Upper lobe of left lung (tissue), 6 donors: Measurements from ENCODE around the gene MAP7D1. TPM values are rescaled to one million over a fixed set of nuclear protein-coding genes. Genes with fewer than 3 reads are reported as not detected.
A peak's percentile ranks its signal among the peaks of the same experiment; 100 is the strongest.

ENCODE experiments used
- ATAC-seq, 2 donors: fragments of 200-7000 bp; cut with Tn5 transposase; one replicate each; pipeline ENCODE4 v1.9.1; 2022; ENCODE audit warnings: mild to moderate bottlenecking in 2 of 2, moderate library complexity in 2 of 2; ENCODE audit not compliant: low FRiP score in 2 of 2
- DNase-seq, 2 donors: peaks; one replicate each; pipeline ENCODE4 v3.0.0-alpha.2; 2019 to 2020
- H3K27ac ChIP-seq, 4 donors: fragments of 200-600 bp; sonication (generic); one replicate each; pipeline ENCODE4 v1.5.1; 2016 to 2019
- H3K27me3 ChIP-seq, 4 donors: fragments of 200-600 bp; sonication (generic); one replicate each; pipeline ENCODE4 v1.5.1; 2017 to 2019
- H3K36me3 ChIP-seq, 4 donors: fragments of 200-600 bp; sonication (generic); one replicate each; pipeline ENCODE4 v1.5.1; 2016 to 2019
- H3K4me1 ChIP-seq, 4 donors: fragments of 200-600 bp; sonication (generic); one replicate each; pipeline ENCODE4 v1.5.1; 2018 to 2019
- H3K4me3 ChIP-seq, 4 donors: fragments of 200-600 bp; sonication (generic); one replicate each; pipeline ENCODE4 v1.5.1; 2017 to 2019; ENCODE audit warnings: mild to moderate bottlenecking in 2 of 4, moderate library complexity in 1 of 4
- H3K9me3 ChIP-seq, 4 donors: fragments of 200-600 bp; sonication (generic); one replicate each; pipeline ENCODE4 v1.5.1; 2018 to 2019
- EP300 ChIP-seq, 4 donors: sonication (generic); formaldehyde crosslinking; IDR thresholded peaks; one replicate each; pipeline ENCODE4 v1.5.1; 2017; ENCODE audit warnings: antibody characterized with exemption in 4 of 4, control low read depth in 2 of 4
- POLR2A ChIP-seq, 4 donors: fragments of 450-650 bp; IDR thresholded peaks; one replicate each; pipeline ENCODE4 v1.5.1; 2016 to 2017; ENCODE audit warnings: antibody characterized with exemption in 4 of 4, mild to moderate bottlenecking in 2 of 4
- POLR2AphosphoS5 ChIP-seq, 2 donors: sonication (generic); formaldehyde crosslinking; IDR thresholded peaks; one replicate each; pipeline ENCODE4 v1.5.1; 2017; ENCODE audit warnings: antibody characterized with exemption in 2 of 2
- WGBS, 2 donors: methylation state at CpG; one replicate each; pipeline ENCODE4 v1.1.5; 2017 to 2018; 5-methylcytosine and 5-hydroxymethylcytosine counted together
- total RNA-seq, 6 donors: library from RNA; depleted of rRNA in 4 of 6; stranded (reverse); fragments of >200 nt in 4 of 6; gene quantifications; one replicate each; pipeline versions ENCODE4 v1.1.0 to v1.2.1, GENCODE V29; 2016 to 2021
- TF ChIP-seq, protein P1 (sequence below), 6 experiments: fragments of 450-650 bp in 4 of 6; fragments of 200-600 bp in 2 of 6; sonication (generic) in 2 of 6; IDR thresholded peaks; one replicate each; pipeline ENCODE4 v1.5.1; 2016 to 2019; ENCODE audit warnings: antibody characterized with exemption in 6 of 6
- donor health status: DM: no; HTN: no; CAD: no; lungs with moderate emphysema.
- donor health status: DM: no; HTN: yes; CAD: no; lungs with severe emphysema.

MAP7D1 gene
- total RNA-seq, 6 donors from 2014 or later, result 129 to 290 (median 153) TPM

DNA sequence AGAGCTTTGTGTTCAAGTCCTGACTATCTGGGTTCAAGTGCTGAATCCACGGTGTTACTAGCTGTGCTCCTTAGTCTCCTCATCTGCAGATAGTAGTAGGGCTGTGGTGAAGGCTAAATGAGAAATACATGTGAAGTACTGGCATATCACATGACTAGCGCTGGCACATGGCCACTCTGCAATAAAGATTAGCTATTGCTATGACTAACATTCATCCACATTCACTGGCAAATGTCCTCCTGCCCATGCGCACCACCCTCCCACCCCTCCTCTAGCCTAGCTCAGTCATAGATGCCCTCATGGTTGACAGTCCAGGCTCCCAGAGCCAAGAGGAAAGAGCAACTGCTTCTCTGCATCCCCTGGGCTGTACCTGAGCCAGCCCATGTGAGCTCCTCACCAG is 22.5 kb upstream of the MAP7D1 start:
- Histone ChIP-seq H3K27me3 (no peaks in the 10 kb centered on the region), H3K9me3 (no peaks in the 10 kb centered on the region), H3K4me1 (peaks cover 18 to 29% (median 25%) of the 10 kb centered on the region in 4 donors), H3K27ac (no peak overlapping the region), H3K4me3 (no peak overlapping the region), H3K36me3 (peaks cover 5 to 25% (median 21%) of the 10 kb centered on the region in 4 donors)
- ATAC-seq (peak; percentile 42 to 46), DNase-seq (no peak)
- WGBS, 2 donors, result 73 to 81% methylated on average over 3 of the region's 3 CpGs
- TF ChIP-seq, protein P1, sequence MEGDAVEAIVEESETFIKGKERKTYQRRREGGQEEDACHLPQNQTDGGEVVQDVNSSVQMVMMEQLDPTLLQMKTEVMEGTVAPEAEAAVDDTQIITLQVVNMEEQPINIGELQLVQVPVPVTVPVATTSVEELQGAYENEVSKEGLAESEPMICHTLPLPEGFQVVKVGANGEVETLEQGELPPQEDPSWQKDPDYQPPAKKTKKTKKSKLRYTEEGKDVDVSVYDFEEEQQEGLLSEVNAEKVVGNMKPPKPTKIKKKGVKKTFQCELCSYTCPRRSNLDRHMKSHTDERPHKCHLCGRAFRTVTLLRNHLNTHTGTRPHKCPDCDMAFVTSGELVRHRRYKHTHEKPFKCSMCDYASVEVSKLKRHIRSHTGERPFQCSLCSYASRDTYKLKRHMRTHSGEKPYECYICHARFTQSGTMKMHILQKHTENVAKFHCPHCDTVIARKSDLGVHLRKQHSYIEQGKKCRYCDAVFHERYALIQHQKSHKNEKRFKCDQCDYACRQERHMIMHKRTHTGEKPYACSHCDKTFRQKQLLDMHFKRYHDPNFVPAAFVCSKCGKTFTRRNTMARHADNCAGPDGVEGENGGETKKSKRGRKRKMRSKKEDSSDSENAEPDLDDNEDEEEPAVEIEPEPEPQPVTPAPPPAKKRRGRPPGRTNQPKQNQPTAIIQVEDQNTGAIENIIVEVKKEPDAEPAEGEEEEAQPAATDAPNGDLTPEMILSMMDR (IDR thresholded peaks at IDR 0.05), result no peak
- TF ChIP-seq POLR2A (IDR thresholded peaks at IDR 0.05), result no peak
- TF ChIP-seq POLR2AphosphoS5 (IDR thresholded peaks at IDR 0.05), result no peak
- TF ChIP-seq EP300 (IDR thresholded peaks at IDR 0.05), result no peak

DNA sequence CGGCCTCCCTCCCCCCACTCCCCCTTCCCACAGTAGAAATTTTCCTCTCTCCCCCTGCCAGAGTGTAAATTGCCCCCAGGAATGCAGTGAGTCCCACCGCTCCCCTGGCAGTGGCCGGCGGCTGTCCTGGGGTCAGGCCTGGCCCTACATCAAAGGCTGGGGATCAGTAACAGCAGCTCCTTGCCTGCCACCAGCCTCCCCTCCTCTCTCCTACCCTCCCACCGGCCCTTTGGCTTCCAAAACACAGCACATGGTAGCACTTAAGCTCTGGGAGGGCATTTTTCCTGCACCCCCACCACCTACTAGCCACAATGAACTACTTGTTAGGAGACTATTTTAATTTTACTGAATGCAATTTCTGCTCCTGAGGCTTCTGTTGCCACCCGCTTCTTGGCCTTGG is 21.9 kb upstream of the MAP7D1 start:
- Histone ChIP-seq H3K4me3 (no peak overlapping the region), H3K9me3 (no peaks in the 10 kb centered on the region), H3K4me1 (peaks cover 18 to 29% (median 25%) of the 10 kb centered on the region in 4 donors), H3K36me3 (peaks cover 5 to 31% (median 23%) of the 10 kb centered on the region in 4 donors), H3K27me3 (no peaks in the 10 kb centered on the region), H3K27ac (no peak overlapping the region)
- ATAC-seq (no peak), DNase-seq (no peak)
- WGBS, 2 donors, result 78 to 79% methylated on average over 5 to 6 of the region's 6 CpGs
- TF ChIP-seq POLR2A (IDR thresholded peaks at IDR 0.05), result no peak
- TF ChIP-seq, protein P1 (IDR thresholded peaks at IDR 0.05), result no peak
- no peak for TF ChIP-seq POLR2AphosphoS5 (IDR thresholded peaks at IDR 0.05)
- TF ChIP-seq EP300 (IDR thresholded peaks at IDR 0.05), result no peak

DNA sequence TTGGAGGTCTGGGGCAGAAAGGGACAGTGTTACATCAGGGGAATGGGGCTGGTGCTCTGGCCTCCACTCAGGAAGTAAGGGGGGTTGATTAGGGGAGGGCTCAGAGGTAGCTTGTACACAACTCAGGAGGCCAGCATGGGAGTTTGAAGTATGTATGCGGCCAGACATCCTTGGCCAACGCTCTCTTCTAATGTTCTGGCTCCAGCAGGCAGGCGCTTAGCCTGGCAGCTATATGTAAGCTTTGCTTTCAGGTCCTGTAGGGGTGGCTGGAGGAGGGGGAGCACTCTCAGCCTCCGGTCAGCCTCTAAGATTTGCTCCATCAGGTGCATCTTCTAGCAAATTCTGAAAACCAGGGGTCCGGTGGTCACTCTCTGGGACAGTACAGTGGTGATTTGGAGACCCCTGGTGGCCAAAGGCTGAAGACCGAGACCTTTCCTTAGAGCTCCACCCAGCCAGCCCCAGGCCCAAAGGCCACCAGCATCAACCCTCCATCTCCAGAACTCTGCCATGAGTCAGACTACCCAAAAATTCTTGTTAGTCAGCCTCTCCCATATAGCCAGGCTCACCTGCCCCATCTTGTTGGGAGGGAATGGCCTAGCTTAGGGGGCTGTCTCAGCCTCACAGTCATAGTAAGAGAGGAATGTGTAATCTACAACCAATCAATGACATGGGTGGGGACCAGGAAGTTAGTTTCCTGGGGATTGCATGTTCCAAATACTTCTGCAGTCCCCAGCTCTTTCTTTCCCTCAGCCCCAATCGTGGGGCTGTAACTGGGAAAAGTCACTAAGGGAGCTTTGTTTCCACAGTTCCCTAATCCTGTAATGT is 21.2 kb upstream of the MAP7D1 start:
- DNase-seq, result peak in 1 of 2 donors; percentile 48
- H3K4me1 ChIP-seq, result peaks cover 18 to 29% (median 25%) of the 10 kb centered on the region in 4 donors
- H3K36me3 ChIP-seq, result peaks cover 10 to 38% (median 30%) of the 10 kb centered on the region in 4 donors
- H3K9me3 ChIP-seq, result no peaks in the 10 kb centered on the region
- ATAC-seq, result peak; percentile 65 to 86
- peak overlapping the region in 3 of 4 donors; percentile 10 to 76 (median 21) for H3K27ac ChIP-seq
- WGBS, 2 donors, result 62 to 66% methylated on average over 7 of the region's 7 CpGs
- H3K27me3 ChIP-seq, result no peaks in the 10 kb centered on the region
- TF ChIP-seq, protein P1 (IDR thresholded peaks at IDR 0.05), result peak; percentile 53 to 69 (median 60)
- no peak for TF ChIP-seq POLR2A (IDR thresholded peaks at IDR 0.05)
- H3K4me3 ChIP-seq, result no peak overlapping the region

DNA sequence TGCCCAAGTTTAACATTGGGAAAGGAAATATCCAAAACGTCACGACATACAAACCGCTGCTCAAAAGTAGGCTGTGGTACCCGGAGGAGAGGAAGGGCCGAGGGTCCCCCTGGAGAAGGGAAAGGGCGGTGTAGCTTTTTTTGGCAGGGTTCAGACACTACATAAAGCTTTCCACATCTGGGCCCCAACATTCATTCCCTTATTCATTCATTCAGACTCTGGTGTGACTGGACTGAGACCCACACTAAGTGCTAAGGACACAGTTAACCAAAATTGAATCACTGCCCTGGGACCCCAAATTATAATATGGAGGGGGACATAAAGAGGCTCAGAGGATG is 20.7 kb upstream of the MAP7D1 start:
- Histone ChIP-seq H3K4me3 (no peak overlapping the region), H3K36me3 (peaks cover 10 to 44% (median 33%) of the 10 kb centered on the region in 4 donors), H3K9me3 (no peaks in the 10 kb centered on the region), H3K27me3 (no peaks in the 10 kb centered on the region), H3K4me1 (peaks cover 21 to 32% (median 26%) of the 10 kb centered on the region in 4 donors), H3K27ac (peak overlapping the region; percentile 10 to 76 (median 41))
- no peak for TF ChIP-seq EP300 (IDR thresholded peaks at IDR 0.05)
- TF ChIP-seq POLR2AphosphoS5 (IDR thresholded peaks at IDR 0.05), result no peak
- TF ChIP-seq, protein P1 (IDR thresholded peaks at IDR 0.05), result no peak
- no peak for TF ChIP-seq POLR2A (IDR thresholded peaks at IDR 0.05)
- DNase-seq, result no peak
- 60 to 66% methylated on average over 6 of the region's 6 CpGs for WGBS, 2 donors
- peak in 1 of 2 donors; percentile 21 for ATAC-seq
